ENCODE measurements around the gene EMILIN2. TPM values are rescaled to one million over a fixed set of nuclear protein-coding genes. Genes with fewer than 3 reads are reported as not detected.
A peak's percentile ranks its signal among the peaks of the same experiment; 100 is the strongest.

EMILIN2 gene
- total and polyA plus RNA-seq, 4 donors, result 13.5 to 63.2 (median 36.0) TPM

DNA sequence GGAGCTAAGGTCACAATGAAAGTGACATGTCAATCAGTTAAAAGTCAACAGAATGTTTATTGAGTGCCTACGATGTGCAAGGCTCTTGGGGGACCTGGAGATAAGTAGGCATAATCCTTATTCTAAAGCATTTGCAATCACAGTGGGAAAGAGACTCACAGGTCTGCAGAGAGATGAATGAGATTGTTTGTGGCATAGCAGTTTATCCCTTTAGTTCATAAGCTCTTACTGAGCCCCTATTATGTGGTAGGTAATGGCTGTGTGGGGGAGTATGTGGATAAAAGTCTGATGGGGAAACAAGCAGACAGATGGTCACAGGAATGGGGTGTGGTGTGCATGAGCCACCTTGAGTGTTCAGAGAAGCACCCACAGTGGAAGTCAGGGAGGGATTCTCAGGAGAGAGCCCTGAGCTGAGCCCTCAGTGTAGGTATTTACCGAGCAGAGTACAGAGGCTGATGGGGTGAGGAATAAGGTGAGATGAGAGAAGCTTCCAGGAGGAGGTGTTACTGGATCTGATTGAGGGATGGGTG, 48.1 kb downstream of the EMILIN2 start:
- DNase-seq (no peak), ATAC-seq (ENCODE audit: insufficient read depth, low FRiP score) (no peak)
- 82 to 90% methylated on average over 2 of the region's 2 CpGs for whole genome bisulfite sequencing, 2 donors

DNA sequence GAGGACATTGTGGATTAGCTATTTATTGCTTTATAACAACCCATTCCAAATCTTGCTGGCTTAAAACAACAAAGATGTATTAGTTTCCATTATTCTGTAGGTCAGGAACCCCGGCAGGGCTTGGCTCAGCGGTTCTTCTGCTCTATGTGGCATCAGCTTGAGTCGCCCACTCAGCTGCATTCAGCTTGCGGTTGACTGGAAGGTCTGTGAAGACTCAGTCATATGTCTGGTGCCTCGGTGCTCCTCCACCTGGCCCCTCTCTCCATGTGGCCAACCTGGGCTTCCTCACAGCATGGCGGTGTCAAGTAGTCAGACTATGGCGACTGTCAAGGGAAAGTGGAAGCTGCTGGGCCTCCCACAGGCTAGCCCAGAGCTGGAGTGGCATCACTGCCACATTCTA, 48.6 kb downstream of the EMILIN2 start:
- Histone ChIP-seq H3K9me3 (ENCODE audit: control insufficient read depth in 4 of 4, insufficient read depth in 3 of 4, low read length in 3 of 4) (peaks cover 0 to 6% (median 0%) of the 10 kb centered on the region in 4 donors), H3K4me3 (no peak overlapping the region), H3K4me1 (ENCODE audit: control insufficient read depth in 5 of 5, insufficient read depth in 5 of 5, low read length in 5 of 5) (peaks cover 0 to 9% (median 5%) of the 10 kb centered on the region in 5 donors), H3K27me3 (ENCODE audit: control insufficient read depth in 3 of 3, insufficient read depth in 3 of 3, low read length in 2 of 3) (no peaks in the 10 kb centered on the region), H3K9ac (ENCODE audit: insufficient read depth in 1 of 2, low read length in 2 of 2) (no peak overlapping the region), H3K36me3 (ENCODE audit: control insufficient read depth in 4 of 4, insufficient read depth in 4 of 4, low read length in 4 of 4) (peaks cover 0 to 2% (median 0%) of the 10 kb centered on the region in 4 donors), H3K27ac (ENCODE audit: low read depth in 1 of 2, low read length in 1 of 2) (peak overlapping the region in 1 of 2 donors; percentile 75)
- ATAC-seq (ENCODE audit: insufficient read depth, low FRiP score), result no peak
- TF ChIP-seq, protein P1, sequence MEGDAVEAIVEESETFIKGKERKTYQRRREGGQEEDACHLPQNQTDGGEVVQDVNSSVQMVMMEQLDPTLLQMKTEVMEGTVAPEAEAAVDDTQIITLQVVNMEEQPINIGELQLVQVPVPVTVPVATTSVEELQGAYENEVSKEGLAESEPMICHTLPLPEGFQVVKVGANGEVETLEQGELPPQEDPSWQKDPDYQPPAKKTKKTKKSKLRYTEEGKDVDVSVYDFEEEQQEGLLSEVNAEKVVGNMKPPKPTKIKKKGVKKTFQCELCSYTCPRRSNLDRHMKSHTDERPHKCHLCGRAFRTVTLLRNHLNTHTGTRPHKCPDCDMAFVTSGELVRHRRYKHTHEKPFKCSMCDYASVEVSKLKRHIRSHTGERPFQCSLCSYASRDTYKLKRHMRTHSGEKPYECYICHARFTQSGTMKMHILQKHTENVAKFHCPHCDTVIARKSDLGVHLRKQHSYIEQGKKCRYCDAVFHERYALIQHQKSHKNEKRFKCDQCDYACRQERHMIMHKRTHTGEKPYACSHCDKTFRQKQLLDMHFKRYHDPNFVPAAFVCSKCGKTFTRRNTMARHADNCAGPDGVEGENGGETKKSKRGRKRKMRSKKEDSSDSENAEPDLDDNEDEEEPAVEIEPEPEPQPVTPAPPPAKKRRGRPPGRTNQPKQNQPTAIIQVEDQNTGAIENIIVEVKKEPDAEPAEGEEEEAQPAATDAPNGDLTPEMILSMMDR (IDR thresholded peaks at IDR 0.05; ENCODE audit: control extremely low read depth, extremely low read depth), result no peak
- WGBS, 2 donors, result 97% methylated on average over 7 of the region's 7 CpGs
- no peak for DNase-seq

More for the DNA sequence above, 48.1 kb downstream of the EMILIN2 start:
- TF ChIP-seq, protein P1 (IDR thresholded peaks at IDR 0.05; ENCODE audit: control extremely low read depth, extremely low read depth), result no peak
- Histone ChIP-seq H3K4me1 (ENCODE audit: control insufficient read depth in 5 of 5, insufficient read depth in 5 of 5, low read length in 5 of 5) (peaks cover 0 to 7% (median 5%) of the 10 kb centered on the region in 5 donors), H3K9ac (ENCODE audit: insufficient read depth in 1 of 2, low read length in 2 of 2) (no peak overlapping the region), H3K4me3 (no peak overlapping the region), H3K36me3 (ENCODE audit: control insufficient read depth in 4 of 4, insufficient read depth in 4 of 4, low read length in 4 of 4) (peaks cover 0 to 2% (median 0%) of the 10 kb centered on the region in 4 donors), H3K27me3 (ENCODE audit: control insufficient read depth in 3 of 3, insufficient read depth in 3 of 3, low read length in 2 of 3) (no peaks in the 10 kb centered on the region), H3K9me3 (ENCODE audit: control insufficient read depth in 4 of 4, insufficient read depth in 3 of 4, low read length in 3 of 4) (peaks cover 0 to 6% (median 0%) of the 10 kb centered on the region in 4 donors), H3K27ac (ENCODE audit: low read depth in 1 of 2, low read length in 1 of 2) (peak overlapping the region in 1 of 2 donors; percentile 75)

DNA sequence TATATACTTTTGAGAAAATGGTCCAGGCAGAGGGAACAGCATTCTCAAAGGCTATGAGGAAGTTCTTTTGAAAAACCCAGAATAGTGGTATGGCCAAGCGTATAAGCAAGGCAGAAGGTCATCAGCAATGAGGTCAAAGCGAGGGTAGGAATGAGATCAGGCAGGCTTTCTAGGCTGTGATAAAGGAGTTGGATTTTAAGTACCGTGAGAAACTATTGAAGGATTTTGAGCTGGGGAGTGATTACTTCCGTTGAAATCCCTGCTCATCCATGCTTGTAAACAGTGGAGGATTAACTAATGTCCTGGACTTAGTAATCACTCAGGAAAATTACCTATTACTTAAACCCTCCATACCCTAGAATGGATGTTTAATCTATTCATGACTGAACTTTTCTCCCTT, 50.2 kb downstream of the EMILIN2 start:
- H3K9ac ChIP-seq (ENCODE audit: insufficient read depth in 1 of 2, low read length in 2 of 2), result no peak overlapping the region
- H3K4me3 ChIP-seq, result no peak overlapping the region
- H3K27me3 ChIP-seq (ENCODE audit: control insufficient read depth in 3 of 3, insufficient read depth in 3 of 3, low read length in 2 of 3), result no peaks in the 10 kb centered on the region
- no peak for DNase-seq
- TF ChIP-seq, protein P1 (IDR thresholded peaks at IDR 0.05; ENCODE audit: control extremely low read depth, extremely low read depth), result no peak
- H3K36me3 ChIP-seq (ENCODE audit: control insufficient read depth in 4 of 4, insufficient read depth in 4 of 4, low read length in 4 of 4), result no peaks in the 10 kb centered on the region
- 86 to 92% methylated on average over 4 of the region's 4 CpGs for WGBS, 2 donors
- H3K9me3 ChIP-seq (ENCODE audit: control insufficient read depth in 4 of 4, insufficient read depth in 3 of 4, low read length in 3 of 4), result peaks cover 0 to 6% (median 0%) of the 10 kb centered on the region in 4 donors
- peaks cover 0 to 25% (median 12%) of the 10 kb centered on the region in 5 donors for H3K4me1 ChIP-seq (ENCODE audit: control insufficient read depth in 5 of 5, insufficient read depth in 5 of 5, low read length in 5 of 5)
- no peak for ATAC-seq (ENCODE audit: insufficient read depth, low FRiP score)
- H3K27ac ChIP-seq (ENCODE audit: low read depth in 1 of 2, low read length in 1 of 2), result peak overlapping the region in 1 of 2 donors; percentile 3

All from lung (tissue), 12 donors.